Activated naive CD4-positive, alpha-beta T cell treated with anti-CD3 and anti-CD28 coated beads, Interleukin-2, amount 50 U/mL, for 24 hours (primary cell): ENCODE data around the gene HERC6.
A peak's percentile ranks its signal among the peaks of the same experiment; 100 is the strongest.
"Not testable (repeated sequence)": the region's sequence is repeated elsewhere in the genome, so short reads cannot be mapped to it uniquely, and the experiment has no call there.

Experiments used
- H3K27ac Mint-ChIP-seq: one replicate; pipeline ENCODE4 v1.8.0; 2021; ENCODE audit warnings: mild to moderate bottlenecking, mixed read lengths
- H3K27me3 Mint-ChIP-seq: one replicate; pipeline ENCODE4 v1.8.0; 2021; ENCODE audit warnings: mixed read lengths
- H3K36me3 Mint-ChIP-seq: one replicate; pipeline ENCODE4 v1.8.0; 2021; ENCODE audit warnings: mixed read lengths
- H3K4me1 Mint-ChIP-seq: one replicate; pipeline ENCODE4 v1.8.0; 2021; ENCODE audit warnings: mixed read lengths
- H3K4me3 Mint-ChIP-seq: one replicate; pipeline ENCODE4 v1.8.0; 2021; ENCODE audit warnings: mild to moderate bottlenecking, mixed read lengths
- H3K9me3 Mint-ChIP-seq: one replicate; pipeline ENCODE4 v1.8.0; 2021; ENCODE audit warnings: mixed read lengths

The HERC6 gene

GRCh38 chr4:88378691-88379559, at the start of gene HERC6:
HERC6 (plus strand) TSS chr4:88378852; CDS start chr4:88378922, 70 bp downstream.
- Mint-ChIP-seq H3K27me3 (no peaks in the 10 kb centered on the region), H3K36me3 (peaks cover 8% of the 10 kb centered on the region), H3K4me3 (peak within 1 kb of the TSS; percentile 91), H3K4me1 (peaks cover 49% of the 10 kb centered on the region), H3K27ac (peak within 1 kb of the TSS; percentile 88), H3K9me3 (no peaks in the 10 kb centered on the region)

DNA sequence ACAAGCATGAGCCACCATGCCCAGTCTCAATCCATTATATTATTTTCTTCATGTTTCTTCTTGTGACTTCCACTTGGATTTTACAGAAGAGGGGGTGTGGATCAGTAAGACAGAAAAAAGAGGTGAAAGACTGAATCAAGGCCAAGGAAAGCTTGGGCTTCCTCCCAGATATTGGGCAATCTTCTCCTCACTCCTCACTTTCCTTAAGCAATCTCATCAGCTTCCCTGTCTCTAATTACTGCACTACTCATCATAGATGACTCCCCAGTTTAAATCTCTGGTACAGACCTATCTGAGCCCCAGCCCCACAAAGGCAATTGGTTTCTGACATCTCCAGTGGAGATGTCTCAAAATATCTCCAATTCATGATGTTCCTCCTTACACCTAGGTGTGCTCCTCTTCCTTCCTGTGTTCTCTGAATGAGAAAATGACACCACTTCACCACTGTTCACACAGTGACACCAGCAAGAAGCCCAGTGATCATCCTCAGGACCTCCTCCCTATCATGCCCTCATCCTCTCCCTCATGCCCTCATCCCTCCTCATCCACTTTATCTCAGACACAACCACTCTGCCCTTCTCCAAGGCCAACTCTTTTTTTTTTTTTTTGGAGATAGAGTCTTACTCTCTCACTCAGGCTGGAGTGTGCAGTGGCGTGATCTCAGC, 44.8 kb upstream of the HERC6 start:
- no peaks in the 10 kb centered on the region for H3K4me1 Mint-ChIP-seq
- H3K36me3 Mint-ChIP-seq = no peaks in the 10 kb centered on the region
- H3K27me3 Mint-ChIP-seq = no peaks in the 10 kb centered on the region
- no peak overlapping the region for H3K27ac Mint-ChIP-seq
- H3K4me3 Mint-ChIP-seq = no peak overlapping the region
- H3K9me3 Mint-ChIP-seq = no peaks in the 10 kb centered on the region

- H3K4me1 Mint-ChIP-seq = no peaks in the 10 kb centered on the region
- H3K9me3 Mint-ChIP-seq = no peaks in the 10 kb centered on the region
- H3K27ac Mint-ChIP-seq = no peak overlapping the region
- no peak overlapping the region for H3K4me3 Mint-ChIP-seq
- no peaks in the 10 kb centered on the region for H3K36me3 Mint-ChIP-seq
- H3K27me3 Mint-ChIP-seq = no peaks in the 10 kb centered on the region
These were observed 43.5 kb upstream of the HERC6 start for GRCh38 chr4:88335092-88335665.

DNA sequence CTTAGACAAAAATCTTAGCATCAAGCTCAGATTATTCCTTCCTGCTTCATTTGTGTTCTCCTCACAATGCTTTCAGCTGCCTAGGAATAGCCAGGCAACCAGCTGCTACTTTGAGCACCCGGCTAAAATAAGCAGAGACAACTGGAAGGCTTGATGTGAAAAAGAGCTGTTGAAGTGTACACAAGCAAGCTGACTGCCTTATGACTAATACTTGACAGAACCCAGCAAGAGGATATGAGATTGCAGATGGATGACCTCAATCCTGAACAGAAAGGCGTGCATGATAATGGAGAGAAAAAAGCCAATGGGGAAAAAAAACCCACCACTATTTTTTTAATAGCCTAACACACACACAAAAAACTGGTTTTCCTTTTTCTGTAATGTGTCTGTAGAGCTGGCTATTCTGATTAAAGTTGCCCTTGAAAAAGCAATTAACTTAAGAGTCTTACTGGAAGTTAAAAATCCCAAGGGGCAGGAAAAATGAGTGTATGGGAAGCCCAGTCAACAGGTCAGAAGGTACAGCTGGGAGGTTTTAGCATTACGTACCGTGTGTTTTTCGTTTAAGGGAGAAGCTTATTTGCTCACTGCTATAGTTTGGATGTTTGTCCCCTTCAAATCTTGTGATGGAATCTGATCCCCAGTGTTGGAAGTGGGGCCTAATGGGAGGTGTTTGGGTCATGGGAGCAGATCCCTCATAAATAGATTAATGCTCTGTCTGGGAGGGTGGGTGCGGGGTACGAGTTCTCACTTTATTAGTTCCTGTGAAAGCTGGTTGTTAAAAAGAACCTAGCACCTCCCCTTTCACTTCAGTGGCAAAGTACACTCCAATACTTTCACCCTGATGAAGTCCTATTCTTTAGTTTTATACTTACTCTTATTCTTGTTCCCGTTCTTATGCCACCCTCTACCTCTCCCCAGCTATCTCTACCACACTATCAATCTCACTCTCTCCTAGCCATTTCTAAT, 37.1 kb upstream of the HERC6 start:
- Mint-ChIP-seq H3K36me3 (no peaks in the 10 kb centered on the region), H3K4me1 (no peaks in the 10 kb centered on the region), H3K27ac (no peak overlapping the region), H3K9me3 (no peaks in the 10 kb centered on the region), H3K4me3 (no peak overlapping the region), H3K27me3 (no peaks in the 10 kb centered on the region)

GRCh38 chr4:88346902-88347301, 31.8 kb upstream of the HERC6 start:
- not testable (repeated sequence) for H3K9me3 Mint-ChIP-seq, H3K27me3 Mint-ChIP-seq, H3K4me1 Mint-ChIP-seq, H3K36me3 Mint-ChIP-seq, H3K27ac Mint-ChIP-seq, H3K4me3 Mint-ChIP-seq

- H3K36me3 Mint-ChIP-seq, H3K4me1 Mint-ChIP-seq, H3K4me3 Mint-ChIP-seq, H3K27me3 Mint-ChIP-seq, H3K9me3 Mint-ChIP-seq, H3K27ac Mint-ChIP-seq: not testable (repeated sequence)
These were observed 29.9 kb upstream of the HERC6 start for GRCh38 chr4:88348761-88349160.

DNA sequence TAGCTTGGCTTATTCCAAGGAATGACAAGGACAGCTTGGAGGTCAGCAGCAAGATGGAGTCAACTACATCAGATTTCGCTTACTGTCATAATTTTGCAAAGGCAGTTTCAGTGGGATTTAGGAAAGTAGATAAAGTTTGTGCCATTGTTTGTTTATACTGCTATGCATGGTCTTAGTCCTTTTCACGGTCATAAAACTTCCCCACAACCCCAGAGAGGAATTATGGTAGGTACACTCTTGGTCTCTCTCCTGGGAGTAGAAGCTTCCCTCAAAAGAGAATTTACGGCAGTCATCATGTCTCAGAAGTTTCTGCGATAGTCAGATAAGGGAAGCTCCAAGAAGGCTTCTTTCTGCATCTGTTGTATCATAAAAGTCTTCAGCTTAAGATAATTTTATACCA, 27.9 kb upstream of the HERC6 start:
- no peaks in the 10 kb centered on the region for H3K9me3 Mint-ChIP-seq
- H3K4me3 Mint-ChIP-seq = no peak overlapping the region
- H3K36me3 Mint-ChIP-seq = no peaks in the 10 kb centered on the region
- H3K27ac Mint-ChIP-seq = no peak overlapping the region
- H3K27me3 Mint-ChIP-seq = no peaks in the 10 kb centered on the region
- no peaks in the 10 kb centered on the region for H3K4me1 Mint-ChIP-seq

DNA sequence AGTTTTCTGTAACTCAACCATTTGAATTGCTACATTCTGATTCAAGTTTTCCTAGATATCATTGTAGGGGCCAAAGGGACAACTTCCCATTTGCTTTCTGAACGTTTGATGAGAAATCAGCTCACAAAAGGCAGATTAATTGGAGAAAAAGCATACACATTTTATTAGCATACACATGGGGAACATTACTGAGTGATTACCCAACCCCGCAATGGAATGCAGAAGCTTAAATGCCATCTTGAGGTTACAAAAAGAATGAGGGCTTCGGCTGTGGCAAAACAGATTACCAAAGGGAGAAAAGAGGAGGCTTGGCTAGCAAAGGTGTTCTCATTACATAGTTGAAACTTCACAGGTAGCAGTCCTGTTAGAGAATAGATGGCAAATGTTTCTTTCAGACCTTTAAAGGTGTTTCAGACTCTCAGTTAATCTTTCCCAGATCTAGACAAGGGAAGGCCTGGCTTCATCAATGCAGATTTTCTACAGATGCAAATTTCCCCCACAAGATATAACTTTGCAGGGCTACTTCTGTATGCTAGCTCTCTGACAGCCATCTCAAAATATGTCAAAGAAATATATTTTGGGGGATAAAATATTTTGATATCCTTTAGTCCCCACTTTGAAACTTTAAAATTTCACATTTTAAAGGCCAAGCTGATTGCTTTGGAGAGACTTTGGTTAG, 26.5 kb upstream of the HERC6 start:
- no peaks in the 10 kb centered on the region for H3K9me3 Mint-ChIP-seq
- no peaks in the 10 kb centered on the region for H3K36me3 Mint-ChIP-seq
- H3K4me1 Mint-ChIP-seq = no peaks in the 10 kb centered on the region
- no peaks in the 10 kb centered on the region for H3K27me3 Mint-ChIP-seq
- H3K4me3 Mint-ChIP-seq = no peak overlapping the region
- H3K27ac Mint-ChIP-seq = no peak overlapping the region

DNA sequence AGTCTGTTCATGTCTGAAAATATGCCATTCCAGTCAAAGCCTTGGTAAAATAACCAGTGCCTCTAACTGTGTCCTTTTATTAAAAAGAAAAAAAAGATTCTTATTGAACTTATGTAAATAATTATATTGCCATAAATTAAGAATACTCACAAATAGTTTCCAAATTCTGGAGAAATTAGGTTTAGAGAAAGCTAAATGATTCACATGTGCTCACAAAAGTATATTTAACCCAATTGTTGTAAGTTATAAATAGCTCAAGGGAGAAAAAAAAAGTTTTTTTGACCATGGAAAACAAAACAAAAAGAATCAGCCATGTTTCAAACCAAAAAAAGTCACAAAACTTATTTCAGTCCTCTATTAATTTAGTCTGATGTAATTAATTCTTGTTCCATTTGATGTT, 25.3 kb upstream of the HERC6 start:
- no peak overlapping the region for H3K4me3 Mint-ChIP-seq
- H3K4me1 Mint-ChIP-seq = no peaks in the 10 kb centered on the region
- no peaks in the 10 kb centered on the region for H3K36me3 Mint-ChIP-seq
- no peaks in the 10 kb centered on the region for H3K27me3 Mint-ChIP-seq
- H3K9me3 Mint-ChIP-seq = no peaks in the 10 kb centered on the region
- H3K27ac Mint-ChIP-seq = no peak overlapping the region

- Mint-ChIP-seq H3K36me3 (peaks cover 2% of the 10 kb centered on the region), H3K9me3 (no peaks in the 10 kb centered on the region), H3K27me3 (no peaks in the 10 kb centered on the region), H3K27ac (no peak overlapping the region), H3K4me1 (no peaks in the 10 kb centered on the region), H3K4me3 (no peak overlapping the region)
These were observed 21.9 kb upstream of the HERC6 start for GRCh38 chr4:88356771-88357170.

DNA sequence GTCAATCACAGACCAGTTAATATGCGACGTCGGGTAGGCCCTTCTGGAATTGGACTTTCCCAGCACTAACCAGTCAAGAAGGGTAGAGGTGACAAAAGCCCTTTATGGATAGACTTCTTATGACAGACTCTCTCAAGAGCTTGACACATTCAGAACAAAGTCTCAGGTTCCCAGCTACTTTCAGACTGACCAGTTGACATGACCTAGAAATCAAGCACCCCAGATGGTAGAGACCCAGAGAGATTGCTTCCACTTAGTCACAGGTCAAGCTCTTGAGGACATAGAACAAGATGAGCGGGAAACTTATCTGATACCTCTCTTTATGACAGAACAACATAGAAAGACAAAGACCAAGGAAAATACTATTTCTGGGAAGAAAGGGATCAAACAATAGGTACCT, 21.4 kb upstream of the HERC6 start:
- no peaks in the 10 kb centered on the region for H3K4me1 Mint-ChIP-seq
- no peak overlapping the region for H3K4me3 Mint-ChIP-seq
- no peaks in the 10 kb centered on the region for H3K9me3 Mint-ChIP-seq
- no peak overlapping the region for H3K27ac Mint-ChIP-seq
- H3K27me3 Mint-ChIP-seq = no peaks in the 10 kb centered on the region
- peaks cover 2% of the 10 kb centered on the region for H3K36me3 Mint-ChIP-seq

GRCh38 chr4:88359558-88359957, 19.1 kb upstream of the HERC6 start:
- Mint-ChIP-seq H3K4me3 (no peak overlapping the region), H3K27ac (no peak overlapping the region), H3K36me3 (peaks cover 5% of the 10 kb centered on the region), H3K9me3 (no peaks in the 10 kb centered on the region), H3K27me3 (no peaks in the 10 kb centered on the region), H3K4me1 (no peaks in the 10 kb centered on the region)

DNA sequence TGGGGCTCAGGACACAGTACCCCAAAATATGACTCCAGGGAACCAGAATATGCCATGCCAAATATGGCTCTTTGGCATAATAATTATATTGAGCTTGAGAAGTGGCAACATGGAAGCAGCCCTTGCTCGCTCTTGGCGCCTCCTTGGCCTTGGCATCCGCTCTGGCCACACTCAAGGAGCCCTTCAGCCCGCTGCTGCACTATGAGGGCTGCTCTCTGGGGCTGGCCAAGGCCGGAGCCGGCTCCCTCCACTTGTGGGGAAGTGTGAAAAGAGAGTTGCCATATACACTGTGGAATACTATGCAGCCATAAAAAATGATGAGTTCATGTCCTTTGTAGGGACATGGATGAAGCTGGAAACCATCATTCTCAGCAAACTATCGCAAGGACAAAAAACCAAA, 18.4 kb upstream of the HERC6 start:
- Mint-ChIP-seq H3K4me1 (no peaks in the 10 kb centered on the region), H3K27me3 (no peaks in the 10 kb centered on the region), H3K4me3 (no peak overlapping the region), H3K9me3 (no peaks in the 10 kb centered on the region), H3K27ac (no peak overlapping the region), H3K36me3 (peaks cover 5% of the 10 kb centered on the region)

- Mint-ChIP-seq H3K4me3 (no peak overlapping the region), H3K4me1 (no peaks in the 10 kb centered on the region), H3K27me3 (no peaks in the 10 kb centered on the region), H3K27ac (no peak overlapping the region), H3K9me3 (no peaks in the 10 kb centered on the region), H3K36me3 (peaks cover 5% of the 10 kb centered on the region)
These were observed 17.9 kb upstream of the HERC6 start for GRCh38 chr4:88360791-88361190.

- not testable (repeated sequence) for H3K27ac Mint-ChIP-seq, H3K36me3 Mint-ChIP-seq, H3K9me3 Mint-ChIP-seq, H3K4me3 Mint-ChIP-seq, H3K27me3 Mint-ChIP-seq, H3K4me1 Mint-ChIP-seq
These were observed 17.4 kb upstream of the HERC6 start for GRCh38 chr4:88361217-88361773.
